GM21360 (cell line): ENCODE measurements around the gene NPIPB9.
"Not testable (repeated sequence)": the region's sequence is repeated elsewhere in the genome, so short reads cannot be mapped to it uniquely, and the experiment has no call there.

ENCODE experiments used
- ATAC-seq: cut with Tn5 transposase; IDR thresholded peaks from one replicate; pipeline ENCODE4 v1.9.1; 2021; ENCODE audit warnings: mild to moderate bottlenecking, moderate library complexity; ENCODE audit not compliant: unreplicated experiment

NPIPB9 gene

GRCh38 chr16:28751487-28751886 is at the start of gene NPIPB9:
Gene NPIPB9 (plus strand): TSS chr16:28751787.
- ATAC-seq = not testable (repeated sequence)

- ATAC-seq = not testable (repeated sequence)
Observed at GRCh38 chr16:28704246-28704645, 47.3 kb upstream of the NPIPB9 start.

GRCh38 chr16:28711220-28712083 is 40.1 kb upstream of the NPIPB9 start, which contains the start of gene EIF3C:
Gene EIF3C (plus strand): TSS chr16:28711464. CDS start chr16:28711687, 223 bp downstream.
- ATAC-seq = peak; percentile 91

- ATAC-seq = not testable (repeated sequence)
Observed at GRCh38 chr16:28722852-28723650, 28.5 kb upstream of the NPIPB9 start.

GRCh38 chr16:28731253-28731652 is 20.3 kb upstream of the NPIPB9 start:
- ATAC-seq = not testable (repeated sequence)

- ATAC-seq = not testable (repeated sequence)
Observed at GRCh38 chr16:28732455-28733124, 19.0 kb upstream of the NPIPB9 start.

- not testable (repeated sequence) for ATAC-seq
Observed at GRCh38 chr16:28739787-28740186, 11.8 kb upstream of the NPIPB9 start.

GRCh38 chr16:28740631-28741030 is 11.0 kb upstream of the NPIPB9 start:
- not testable (repeated sequence) for ATAC-seq

- ATAC-seq = not testable (repeated sequence)
Observed at GRCh38 chr16:28741295-28741694, 10.3 kb upstream of the NPIPB9 start.

GRCh38 chr16:28746618-28747350 is 4.8 kb upstream of the NPIPB9 start:
- ATAC-seq = not testable (repeated sequence)

GRCh38 chr16:28749997-28750465 is 1.6 kb upstream of the NPIPB9 start:
- peak; percentile 93 for ATAC-seq

- ATAC-seq = not testable (repeated sequence)
Observed at GRCh38 chr16:28750469-28751067, 1.0 kb upstream of the NPIPB9 start.

GRCh38 chr16:28781697-28782096 is 30.1 kb downstream of the NPIPB9 start:
- not testable (repeated sequence) for ATAC-seq

- ATAC-seq = not testable (repeated sequence)
Observed at GRCh38 chr16:28782357-28782756, 30.8 kb downstream of the NPIPB9 start.

GRCh38 chr16:28802235-28803019 is 50.8 kb downstream of the NPIPB9 start:
- peak; percentile 63 for ATAC-seq

GRCh38 chr16:28807445-28808120 is 56.0 kb downstream of the NPIPB9 start:
- ATAC-seq = not testable (repeated sequence)

GRCh38 chr16:28820016-28820415 is 68.4 kb downstream of the NPIPB9 start:
- no peak for ATAC-seq

GRCh38 chr16:28820546-28820945 is 69.0 kb downstream of the NPIPB9 start:
- ATAC-seq = not testable (repeated sequence)
